GM12892 (cell line): ENCODE measurements around the gene GREM2.

Experiments
- POLR2A ChIP-seq: IDR thresholded peaks from 2 replicates; pipeline ENCODE4 v1.6.1; 2011; ENCODE audit warnings: low read depth, low read length, control low read depth
- POLR2AphosphoS5 ChIP-seq: IDR thresholded peaks from 2 replicates; pipeline ENCODE4 v1.6.1; 2011; ENCODE audit warnings: low read depth, low read length, control low read depth
- TAF1 ChIP-seq: IDR thresholded peaks from 2 replicates; pipeline ENCODE4 v1.6.1; 2011; ENCODE audit warnings: low read depth, mild to moderate bottlenecking, control low read depth, low read length, borderline replicate concordance

DNA sequence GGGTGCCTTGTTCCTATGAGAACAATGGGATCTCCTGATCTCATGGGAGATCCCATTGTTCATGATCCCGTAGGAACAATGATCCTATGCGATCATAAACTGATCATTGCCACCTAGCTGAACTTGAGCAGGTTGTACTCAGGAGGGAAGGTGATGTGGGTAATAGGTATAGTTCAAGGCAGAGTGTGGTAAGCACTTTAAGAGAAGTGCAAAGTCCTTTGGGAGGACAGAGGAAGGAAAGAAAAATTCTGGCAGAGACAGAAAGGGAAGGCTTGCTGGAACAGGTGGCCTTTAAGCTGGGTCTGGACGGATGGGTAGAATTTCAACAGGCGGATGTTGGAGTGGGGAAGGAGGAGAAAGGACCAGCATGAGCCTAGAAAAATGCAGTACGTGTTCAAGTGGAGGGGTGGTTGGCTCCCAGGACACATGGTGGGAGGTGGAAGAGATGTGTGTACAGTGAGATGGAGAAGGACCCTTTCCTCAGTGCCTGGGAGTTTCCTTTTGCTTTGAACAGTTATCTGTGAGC lies 22.3 kb downstream of the GREM2 start:
- TF ChIP-seq POLR2A (no peak), POLR2AphosphoS5 (no peak), TAF1 (no peak)
